Measurements from ENCODE around the gene TNFRSF21. TPM values are rescaled to one million over a fixed set of nuclear protein-coding genes. Genes with fewer than 3 reads are reported as not detected.
A peak's percentile ranks its signal among the peaks of the same experiment; 100 is the strongest.

Gene TNFRSF21
- total and polyA plus RNA-seq, 2 of the 8 experiments (the other 6 are each of a cell fraction or from before 2014, with no cell fraction given), result 16.4 to 52.7 TPM

- no peak overlapping the region for H4K5ac ChIP-seq (ENCODE audit: insufficient read length, low read depth, low read length)
- peak; percentile 13 for FAIRE-seq
- no peak overlapping the region for H3K18ac ChIP-seq (ENCODE audit: extremely low read depth, low read length)
- H3K23me2 ChIP-seq (ENCODE audit: low read depth, low read length), result no peaks in the 10 kb centered on the region
- no peaks in the 10 kb centered on the region for H3K9me3 ChIP-seq (ENCODE audit: insufficient read depth in 2 of 2, low read depth in 1 of 2, low read length in 1 of 2)
- no peak overlapping the region for H4K8ac ChIP-seq (ENCODE audit: extremely low read depth, insufficient read depth, low read length)
- peaks cover 15% of the 10 kb centered on the region for H3K79me1 ChIP-seq (ENCODE audit: low read depth, low read length)
- H2AK5ac ChIP-seq (ENCODE audit: low read depth, low read length), result no peak overlapping the region; the same call in 1 of the 2 replicates
- TF ChIP-seq TCF12 (IDR thresholded peaks at IDR 0.05; ENCODE audit: low read depth, low read length) (no peak), HDAC2 (IDR thresholded peaks at IDR 0.05; ENCODE audit: borderline replicate concordance in 1 of 2, low read depth in 2 of 2, low read length in 2 of 2) (no peak), TAF1 (IDR thresholded peaks at IDR 0.05; ENCODE audit: low read depth, low read length) (no peak), SP4 (IDR thresholded peaks at IDR 0.05; ENCODE audit: low read length) (no peak), JUND (IDR thresholded peaks at IDR 0.05; ENCODE audit: low read length) (no peak), BCL11A (IDR thresholded peaks at IDR 0.05; ENCODE audit: low read depth in 2 of 2, low read length in 2 of 2) (no peak), NRF1 (IDR thresholded peaks at IDR 0.05; ENCODE audit: low read depth, low read length) (no peak), SIX5 (IDR thresholded peaks at IDR 0.05; ENCODE audit: low read depth, low read length) (no peak), USF2 (IDR thresholded peaks at IDR 0.05; ENCODE audit: low read length) (no peak)
- peaks cover 6 to 14% of the 10 kb centered on the region in 2 experiments for H4K20me1 ChIP-seq (replicated peaks in 1 of 2; ENCODE audit: control insufficient read depth in 1 of 2, insufficient read depth in 2 of 2, low read length in 2 of 2)
- H3K9ac ChIP-seq (replicated peaks in 1 of 4; ENCODE audit: extremely low read depth in 1 of 4, low read depth in 3 of 4, low read length in 3 of 4), result no peak overlapping the region
- peaks cover 5 to 12% (median 9%) of the 10 kb centered on the region in 4 experiments; a peak in 7 of 8 replicates for H3K36me3 ChIP-seq (ENCODE audit: control insufficient read depth in 2 of 4, insufficient read depth in 4 of 4, low read length in 3 of 4)
- no peak overlapping the region for H2BK20ac ChIP-seq (ENCODE audit: low read length)
- H2BK12ac ChIP-seq (ENCODE audit: low read depth, low read length), result no peak overlapping the region
- ChIA-PET POLR2A (ENCODE audit: partially characterized antibody) (interaction anchor here (1.0 to 1.6 kb wide), 2 partner anchors 8 to 10 kb away, joined by 3 to 6 read pairs; no protein-coding TSS in a partner anchor), CTCF (ENCODE audit: partially characterized antibody) (interaction anchor here (0.9 to 2.0 kb wide), 6 partner anchors 9 to 196 kb away, joined by 3 to 7 read pairs (median 4); partner anchors contain the start of gene TNFRSF21)
- no peak overlapping the region for H3K4ac ChIP-seq (replicated peaks; ENCODE audit: insufficient read length, low read depth, low read length)
- no peak overlapping the region for H2BK15ac ChIP-seq (ENCODE audit: low read length)
- no peaks in the 10 kb centered on the region for H3K27me3 ChIP-seq (replicated peaks in 1 of 4; ENCODE audit: control insufficient read depth in 3 of 4, extremely low read depth in 1 of 4, insufficient read depth in 3 of 4, low read length in 3 of 4)
- H3K79me2 ChIP-seq (ENCODE audit: control insufficient read depth in 1 of 2, insufficient read depth in 2 of 2, low read length in 2 of 2), result peaks cover 3 to 90% of the 10 kb centered on the region in 2 experiments; a peak in 3 of 4 replicates
- H3K14ac ChIP-seq (ENCODE audit: insufficient read length), result no peak overlapping the region
- H3K56ac ChIP-seq (replicated peaks; ENCODE audit: insufficient read length, low read depth, low read length), result no peak overlapping the region
- H2AFZ ChIP-seq (ENCODE audit: low read length), result no peak overlapping the region
- no peak overlapping the region for H2BK5ac ChIP-seq (ENCODE audit: low read depth, low read length)
- 86% methylated on average over 7 of the region's 7 CpGs; no CpG with 5 or more reads in 1 of the 2 experiments for WGBS, 2 experiments (ENCODE audit: extremely low coverage in 1 of 2, insufficient coverage in 1 of 2, insufficient read length in 1 of 2, insufficient replicate concordance in 2 of 2, low coverage in 1 of 2, low lambda C conversion rate in 2 of 2, missing lambda C conversion rate in 1 of 2)
- H3K27ac ChIP-seq (ENCODE audit: low read depth, low read length), result no peak overlapping the region
- H3K4me2 ChIP-seq (ENCODE audit: insufficient read depth in 1 of 2, low read depth in 2 of 2, low read length in 2 of 2), result no peak overlapping the region
- peaks cover 0 to 24% (median 3%) of the 10 kb centered on the region in 4 experiments; a peak in 4 of 7 replicates for H3K4me1 ChIP-seq (replicated peaks in 1 of 4; ENCODE audit: control insufficient read depth in 3 of 4, insufficient read depth in 4 of 4, low read length in 3 of 4)
- DNase-seq (ENCODE audit: low read depth in 1 of 2, low spot score in 2 of 2), result no peak
- H4K91ac ChIP-seq (replicated peaks; ENCODE audit: insufficient read length, low read length), result no peak overlapping the region
- no peak overlapping the region for H3K23ac ChIP-seq (ENCODE audit: insufficient read length)
- H2BK120ac ChIP-seq (replicated peaks; ENCODE audit: low read depth, low read length), result no peak overlapping the region
- H3K4me3 ChIP-seq (ENCODE audit: extremely low read depth in 1 of 4, insufficient read depth in 2 of 4, low read depth in 3 of 4, low read length in 4 of 4), result no peak overlapping the region
These were observed 19.4 kb downstream of the TNFRSF21 start for GRCh38 chr6:47290124-47290834.
